GM12878 (cell line): Measurements from ENCODE around the gene UBALD2. TPM values are rescaled to one million over a fixed set of nuclear protein-coding genes. Genes with fewer than 3 reads are reported as not detected.

ENCODE experiments used
- ATAC-seq: fragments of 200-7000 bp; cut with Tn5 transposase; 3 replicates; pipeline ENCODE4 v1.9.1; 2020; ENCODE audit warnings: mild to moderate bottlenecking, moderate library complexity
- BruUV-seq: library from RNA; stranded (reverse); fragments of 400-500 nt; replicated peaks from 2 replicates; lab custom pipeline; 2021; lab: Mats Ljungman, UMichigan
- CTCF ChIA-PET: fragments of 300-600 bp; sonication (Branson Sonifier 250); formaldehyde crosslinking; extraction: SDS; loops from one replicate; lab custom pipeline; 2021; ENCODE audit warnings: inconsistent platforms; lab: Yijun Ruan, JAX
- POLR2A ChIA-PET: fragments of 350-600 bp; formaldehyde crosslinking; extraction: SDS; loops from one replicate; lab custom pipeline; 2021; ENCODE audit warnings: inconsistent platforms; lab: Charles Lee
- RAD21 ChIA-PET: fragments of 300-600 bp; sonication (Branson Sonifier 250); formaldehyde crosslinking; loops from one replicate; lab custom pipeline; 2023; ENCODE audit warnings: antibody characterized with exemption; ENCODE audit not compliant: unreplicated experiment; lab: Charles Lee
- SMC1A ChIA-PET: fragments of 300-600 bp; sonication (Branson Sonifier 250); formaldehyde crosslinking; loops from one replicate; lab custom pipeline; 2023; ENCODE audit not compliant: unreplicated experiment, uncharacterized antibody; lab: Charles Lee
- DNase-seq: peaks from one replicate; pipeline ENCODE4 v3.0.0-alpha.2; 2011; ENCODE audit warnings: low read depth, low spot score
- FAIRE-seq: peaks from 3 replicates; lab custom pipeline; 2011; peaks lifted over from hg19 to GRCh38; lab: Jason Lieb, UNC
- H2AFZ ChIP-seq: 2 replicates; pipeline ENCODE4 v1.6.0; 2011; ENCODE audit warnings: low read depth, low read length, control low read depth; ENCODE audit not compliant: control insufficient read depth
- H3K27ac ChIP-seq: 2 replicates; pipeline ENCODE4 v1.5.1; 2011; ENCODE audit warnings: control low read depth; ENCODE audit not compliant: control insufficient read depth, insufficient read depth
- H3K27me3 ChIP-seq, 2 experiments: replicated peaks in 1 of 2; 2 replicates each; pipeline versions ENCODE4 v1.6.0 to v1.6.1; 2011; ENCODE audit warnings: low read length in 1 of 2; ENCODE audit not compliant: control insufficient read depth in 2 of 2, insufficient read depth in 2 of 2
- H3K36me3 ChIP-seq, 2 experiments: 2 replicates each; pipeline ENCODE4 v1.5.1; 2011; ENCODE audit warnings: low read length in 1 of 2; ENCODE audit not compliant: control insufficient read depth in 2 of 2, insufficient read depth in 2 of 2
- H3K4me1 ChIP-seq: 2 replicates; pipeline ENCODE4 v1.6.1; 2011; ENCODE audit warnings: mild to moderate bottlenecking, low read length, moderate library complexity, mixed read lengths; ENCODE audit not compliant: control insufficient read depth, insufficient read depth
- H3K4me2 ChIP-seq: 2 replicates; pipeline ENCODE4 v1.6.0; 2011; ENCODE audit warnings: control low read depth; ENCODE audit not compliant: control insufficient read depth, insufficient read depth
- H3K4me3 ChIP-seq: fragments of 200-600 bp; sonication (generic); 2 replicates; pipeline ENCODE4 v1.5.1; 2016
- H3K79me2 ChIP-seq: 2 replicates; pipeline ENCODE4 v1.6.0; 2011; ENCODE audit warnings: low read length; ENCODE audit not compliant: control insufficient read depth, insufficient read depth
- H3K9ac ChIP-seq: 2 replicates; pipeline ENCODE4 v1.8.0; 2011; ENCODE audit warnings: low read length, control low read depth, mixed read lengths; ENCODE audit not compliant: control insufficient read depth, insufficient read depth
- H3K9me3 ChIP-seq: replicated peaks from 3 replicates; pipeline ENCODE4 v1.5.1; 2011; ENCODE audit warnings: mild to moderate bottlenecking, low read length; ENCODE audit not compliant: control insufficient read depth, insufficient read depth
- H4K20me1 ChIP-seq: 2 replicates; pipeline ENCODE4 v1.6.0; 2011; ENCODE audit not compliant: control insufficient read depth, insufficient read depth
- BHLHE40 ChIP-seq, 2 experiments: fragments of 450-650 bp in 1 of 2; IDR thresholded peaks; 2 replicates each; pipeline ENCODE4 v1.6.1; 2011 to 2017; ENCODE audit warnings: low read depth in 2 of 2, borderline replicate concordance in 1 of 2, improper control_type of control experiment in 1 of 2, low read length in 1 of 2, mild to moderate bottlenecking in 1 of 2
- MEF2A ChIP-seq: IDR thresholded peaks from 2 replicates; pipeline ENCODE4 v1.6.1; 2011; ENCODE audit warnings: low read depth, mild to moderate bottlenecking, low read length, moderate library complexity; ENCODE audit not compliant: insufficient read depth
- MTA2 ChIP-seq: fragments of 450-650 bp; IDR thresholded peaks from 2 replicates; pipeline ENCODE4 v1.6.1; 2016; ENCODE audit warnings: low read depth, mild to moderate bottlenecking, moderate library complexity
- NFYA ChIP-seq: IDR thresholded peaks from 2 replicates; pipeline ENCODE4 v1.6.1; 2011; ENCODE audit warnings: low read depth, mild to moderate bottlenecking, low read length, improper control_type of control experiment, borderline replicate concordance
- SREBF1 ChIP-seq: IDR thresholded peaks from 2 replicates; pipeline ENCODE4 v1.6.1; 2012; ENCODE audit warnings: mild to moderate bottlenecking, low read length
- TARDBP ChIP-seq: IDR thresholded peaks from 2 replicates; pipeline ENCODE4 v1.6.1; 2016; ENCODE audit warnings: borderline replicate concordance
- ZNF207 ChIP-seq: fragments of 450-650 bp; IDR thresholded peaks from 2 replicates; pipeline ENCODE4 v1.6.1; 2014; ENCODE audit warnings: antibody characterized with exemption, mild to moderate bottlenecking, borderline replicate concordance
- ZNF622 ChIP-seq: fragments of 450-650 bp; IDR thresholded peaks from 2 replicates; pipeline ENCODE4 v1.6.1; 2017; ENCODE audit warnings: mild to moderate bottlenecking, inconsistent platforms
- ZZZ3 ChIP-seq: IDR thresholded peaks from 2 replicates; pipeline ENCODE4 v1.6.1; 2011; ENCODE audit warnings: low read depth; ENCODE audit not compliant: control insufficient read depth, insufficient read length
- WGBS: methylation state at CpG from one replicate; pipeline ENCODE4 v1.1.6; 2016; ENCODE audit warnings: low lambda C conversion rate; ENCODE audit not compliant: insufficient replicate concordance, insufficient coverage; ENCODE audit errors: missing lambda C conversion rate; 5-methylcytosine and 5-hydroxymethylcytosine counted together
- in situ Hi-C: fragments of 300-500 bp; cut with MboI; formaldehyde crosslinking; loops from 9 replicates; pipeline ENCODE4 v1.14.3; 2018; ENCODE audit warnings: mixed read lengths
- intact Hi-C: fragments of 100-400 bp; cut with micrococcal nuclease; formaldehyde crosslinking; loops from one replicate; pipeline ENCODE4 v1.14.2; 2022; ENCODE audit not compliant: unreplicated experiment
- polyA plus RNA-seq, 11 experiments: library from polyadenylated mRNA; depleted of rRNA in 4 of 11; unstranded in 6 of 11; stranded (reverse) in 5 of 11; fragments of >200 nt; fragmentation: Nextera tagmentation in 4 of 11; fragmentation: Illumina TruSeq in 1 of 11; extraction: Ambion mirVana in 4 of 11; extraction: Trizol in 1 of 11; gene quantifications; 1 replicate in 1 of 11; 2 replicates in 10 of 11; pipeline versions ENCODE4 v1.2.1 to v1.2.3, GENCODE V29; 2011 to 2016; ENCODE audit warnings: inconsistent platforms in 2 of 11, missing spikeins in 2 of 11, low read depth in 1 of 11
- total RNA-seq, 4 experiments: library from RNA; depleted of rRNA in 3 of 4; stranded (reverse); fragments of >200 nt in 3 of 4; fragmentation: Illumina TruSeq in 1 of 4; extraction: Trizol in 1 of 4; gene quantifications; 2 replicates each; pipeline versions ENCODE4 v1.2.1 to v1.2.3, GENCODE V29; 2013 to 2021
- TF ChIP-seq, protein P1 (sequence below): fragments of 450-650 bp; formaldehyde crosslinking; IDR thresholded peaks from 2 replicates; pipeline ENCODE4 v1.5.0; 2022; ENCODE audit warnings: mild to moderate bottlenecking, missing genetic modification characterization
- TF ChIP-seq, protein P2 (sequence below): fragments of 450-650 bp; IDR thresholded peaks from 2 replicates; pipeline ENCODE4 v1.6.1; 2017; ENCODE audit warnings: antibody characterized with exemption, mild to moderate bottlenecking, moderate library complexity
- TF ChIP-seq, protein P3 (sequence below): IDR thresholded peaks from 2 replicates; pipeline ENCODE4 v1.6.1; 2011; ENCODE audit warnings: low read depth, low read length, improper control_type of control experiment, borderline replicate concordance
- TF ChIP-seq, protein P4 (sequence below): fragments of 450-650 bp; formaldehyde crosslinking; IDR thresholded peaks from 2 replicates; pipeline ENCODE4 v1.4.0; 2020; ENCODE audit warnings: mild to moderate bottlenecking, moderate library complexity

UBALD2 gene
- total and polyA plus RNA-seq, 10 of the 15 experiments (the other 5 are each of a cell fraction or from before 2014, with no cell fraction given), result 2.8 to 165 (median 20.6) TPM

- no peak overlapping the region for H3K9ac ChIP-seq
- 81% methylated on average over 5 of the region's 5 CpGs for WGBS
- FAIRE-seq (no peak), DNase-seq (no peak), ATAC-seq (no peak)
- no peaks in the 10 kb centered on the region for H3K79me2 ChIP-seq
- no peaks in the 10 kb centered on the region for H3K9me3 ChIP-seq
- no TSS peak for BruUV-seq
- H2AFZ ChIP-seq, result no peak overlapping the region
- no peaks in the 10 kb centered on the region for H3K36me3 ChIP-seq
- no peak overlapping the region for H3K27ac ChIP-seq
- ChIA-PET CTCF (interaction anchor here (0.7 to 8.0 kb wide), 6 partner anchors 8 to 283 kb away, joined by 3 to 47 read pairs (median 24); no protein-coding TSS in a partner anchor), POLR2A (interaction anchor here (0.6 kb wide), 1 partner anchor 178 kb away, joined by 3 read pairs; no protein-coding TSS in a partner anchor), RAD21 (interaction anchor here (1.0 to 1.3 kb wide), 2 partner anchors 17 to 266 kb away, joined by 4 read pairs; no protein-coding TSS in a partner anchor), SMC1A (interaction anchor here (1.6 kb wide), 1 partner anchor 173 kb away, joined by 3 read pairs; no protein-coding TSS in a partner anchor)
- no peaks in the 10 kb centered on the region for H3K27me3 ChIP-seq
- in situ Hi-C loops (no loop called here), intact Hi-C loops (no loop called here)
- H3K4me2 ChIP-seq, result no peak overlapping the region
- no peaks in the 10 kb centered on the region for H4K20me1 ChIP-seq
- H3K4me3 ChIP-seq, result no peak overlapping the region
- no peaks in the 10 kb centered on the region for H3K4me1 ChIP-seq
- TF ChIP-seq MTA2 (no peak), NFYA (no peak), ZNF207 (no peak), SREBF1 (no peak), TARDBP (no peak), MEF2A (no peak), ZZZ3 (no peak), ZNF622 (no peak), BHLHE40 (IDR thresholded peaks at IDR 0.05; ENCODE audit: borderline replicate concordance in 1 of 2, low read depth in 2 of 2, low read length in 1 of 2) (no peak)
- TF ChIP-seq, protein P1, sequence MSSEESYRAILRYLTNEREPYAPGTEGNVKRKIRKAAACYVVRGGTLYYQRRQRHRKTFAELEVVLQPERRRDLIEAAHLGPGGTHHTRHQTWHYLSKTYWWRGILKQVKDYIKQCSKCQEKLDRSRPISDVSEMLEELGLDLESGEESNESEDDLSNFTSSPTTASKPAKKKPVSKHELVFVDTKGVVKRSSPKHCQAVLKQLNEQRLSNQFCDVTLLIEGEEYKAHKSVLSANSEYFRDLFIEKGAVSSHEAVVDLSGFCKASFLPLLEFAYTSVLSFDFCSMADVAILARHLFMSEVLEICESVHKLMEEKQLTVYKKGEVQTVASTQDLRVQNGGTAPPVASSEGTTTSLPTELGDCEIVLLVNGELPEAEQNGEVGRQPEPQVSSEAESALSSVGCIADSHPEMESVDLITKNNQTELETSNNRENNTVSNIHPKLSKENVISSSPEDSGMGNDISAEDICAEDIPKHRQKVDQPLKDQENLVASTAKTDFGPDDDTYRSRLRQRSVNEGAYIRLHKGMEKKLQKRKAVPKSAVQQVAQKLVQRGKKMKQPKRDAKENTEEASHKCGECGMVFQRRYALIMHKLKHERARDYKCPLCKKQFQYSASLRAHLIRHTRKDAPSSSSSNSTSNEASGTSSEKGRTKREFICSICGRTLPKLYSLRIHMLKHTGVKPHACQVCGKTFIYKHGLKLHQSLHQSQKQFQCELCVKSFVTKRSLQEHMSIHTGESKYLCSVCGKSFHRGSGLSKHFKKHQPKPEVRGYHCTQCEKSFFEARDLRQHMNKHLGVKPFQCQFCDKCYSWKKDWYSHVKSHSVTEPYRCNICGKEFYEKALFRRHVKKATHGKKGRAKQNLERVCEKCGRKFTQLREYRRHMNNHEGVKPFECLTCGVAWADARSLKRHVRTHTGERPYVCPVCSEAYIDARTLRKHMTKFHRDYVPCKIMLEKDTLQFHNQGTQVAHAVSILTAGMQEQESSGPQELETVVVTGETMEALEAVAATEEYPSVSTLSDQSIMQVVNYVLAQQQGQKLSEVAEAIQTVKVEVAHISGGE, result no peak
- TF ChIP-seq, protein P2, sequence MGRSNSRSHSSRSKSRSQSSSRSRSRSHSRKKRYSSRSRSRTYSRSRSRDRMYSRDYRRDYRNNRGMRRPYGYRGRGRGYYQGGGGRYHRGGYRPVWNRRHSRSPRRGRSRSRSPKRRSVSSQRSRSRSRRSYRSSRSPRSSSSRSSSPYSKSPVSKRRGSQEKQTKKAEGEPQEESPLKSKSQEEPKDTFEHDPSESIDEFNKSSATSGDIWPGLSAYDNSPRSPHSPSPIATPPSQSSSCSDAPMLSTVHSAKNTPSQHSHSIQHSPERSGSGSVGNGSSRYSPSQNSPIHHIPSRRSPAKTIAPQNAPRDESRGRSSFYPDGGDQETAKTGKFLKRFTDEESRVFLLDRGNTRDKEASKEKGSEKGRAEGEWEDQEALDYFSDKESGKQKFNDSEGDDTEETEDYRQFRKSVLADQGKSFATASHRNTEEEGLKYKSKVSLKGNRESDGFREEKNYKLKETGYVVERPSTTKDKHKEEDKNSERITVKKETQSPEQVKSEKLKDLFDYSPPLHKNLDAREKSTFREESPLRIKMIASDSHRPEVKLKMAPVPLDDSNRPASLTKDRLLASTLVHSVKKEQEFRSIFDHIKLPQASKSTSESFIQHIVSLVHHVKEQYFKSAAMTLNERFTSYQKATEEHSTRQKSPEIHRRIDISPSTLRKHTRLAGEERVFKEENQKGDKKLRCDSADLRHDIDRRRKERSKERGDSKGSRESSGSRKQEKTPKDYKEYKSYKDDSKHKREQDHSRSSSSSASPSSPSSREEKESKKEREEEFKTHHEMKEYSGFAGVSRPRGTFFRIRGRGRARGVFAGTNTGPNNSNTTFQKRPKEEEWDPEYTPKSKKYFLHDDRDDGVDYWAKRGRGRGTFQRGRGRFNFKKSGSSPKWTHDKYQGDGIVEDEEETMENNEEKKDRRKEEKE, result no peak
- TF ChIP-seq, protein P3, sequence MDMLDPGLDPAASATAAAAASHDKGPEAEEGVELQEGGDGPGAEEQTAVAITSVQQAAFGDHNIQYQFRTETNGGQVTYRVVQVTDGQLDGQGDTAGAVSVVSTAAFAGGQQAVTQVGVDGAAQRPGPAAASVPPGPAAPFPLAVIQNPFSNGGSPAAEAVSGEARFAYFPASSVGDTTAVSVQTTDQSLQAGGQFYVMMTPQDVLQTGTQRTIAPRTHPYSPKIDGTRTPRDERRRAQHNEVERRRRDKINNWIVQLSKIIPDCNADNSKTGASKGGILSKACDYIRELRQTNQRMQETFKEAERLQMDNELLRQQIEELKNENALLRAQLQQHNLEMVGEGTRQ, result no peak
- TF ChIP-seq, protein P4, sequence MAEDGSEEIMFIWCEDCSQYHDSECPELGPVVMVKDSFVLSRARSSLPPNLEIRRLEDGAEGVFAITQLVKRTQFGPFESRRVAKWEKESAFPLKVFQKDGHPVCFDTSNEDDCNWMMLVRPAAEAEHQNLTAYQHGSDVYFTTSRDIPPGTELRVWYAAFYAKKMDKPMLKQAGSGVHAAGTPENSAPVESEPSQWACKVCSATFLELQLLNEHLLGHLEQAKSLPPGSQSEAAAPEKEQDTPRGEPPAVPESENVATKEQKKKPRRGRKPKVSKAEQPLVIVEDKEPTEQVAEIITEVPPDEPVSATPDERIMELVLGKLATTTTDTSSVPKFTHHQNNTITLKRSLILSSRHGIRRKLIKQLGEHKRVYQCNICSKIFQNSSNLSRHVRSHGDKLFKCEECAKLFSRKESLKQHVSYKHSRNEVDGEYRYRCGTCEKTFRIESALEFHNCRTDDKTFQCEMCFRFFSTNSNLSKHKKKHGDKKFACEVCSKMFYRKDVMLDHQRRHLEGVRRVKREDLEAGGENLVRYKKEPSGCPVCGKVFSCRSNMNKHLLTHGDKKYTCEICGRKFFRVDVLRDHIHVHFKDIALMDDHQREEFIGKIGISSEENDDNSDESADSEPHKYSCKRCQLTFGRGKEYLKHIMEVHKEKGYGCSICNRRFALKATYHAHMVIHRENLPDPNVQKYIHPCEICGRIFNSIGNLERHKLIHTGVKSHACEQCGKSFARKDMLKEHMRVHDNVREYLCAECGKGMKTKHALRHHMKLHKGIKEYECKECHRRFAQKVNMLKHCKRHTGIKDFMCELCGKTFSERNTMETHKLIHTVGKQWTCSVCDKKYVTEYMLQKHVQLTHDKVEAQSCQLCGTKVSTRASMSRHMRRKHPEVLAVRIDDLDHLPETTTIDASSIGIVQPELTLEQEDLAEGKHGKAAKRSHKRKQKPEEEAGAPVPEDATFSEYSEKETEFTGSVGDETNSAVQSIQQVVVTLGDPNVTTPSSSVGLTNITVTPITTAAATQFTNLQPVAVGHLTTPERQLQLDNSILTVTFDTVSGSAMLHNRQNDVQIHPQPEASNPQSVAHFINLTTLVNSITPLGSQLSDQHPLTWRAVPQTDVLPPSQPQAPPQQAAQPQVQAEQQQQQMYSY (CRISPR knock-in tag), result no peak
Measured at GRCh38 chr17:76296889-76297288, 31.7 kb downstream of the UBALD2 start.
